HG02973 (cell line): ENCODE measurements around the gene INA.
"Not testable (repeated sequence)": the region's sequence is repeated elsewhere in the genome, so short reads cannot be mapped to it uniquely, and the experiment has no call there.

Experiments used
- ATAC-seq: cut with Tn5 transposase; IDR thresholded peaks from one replicate; pipeline ENCODE4 v1.9.1; 2021; ENCODE audit warnings: moderate library complexity; ENCODE audit not compliant: unreplicated experiment

The INA gene

GRCh38 chr10:103276896-103277712 is at the start of gene INA:
Gene INA, plus strand, starts transcription at chr10:103277138. Its CDS starts 74 bp downstream, at chr10:103277212.
- ATAC-seq, result no peak

- ATAC-seq, result no peak
Observed at GRCh38 chr10:103227416-103227815, 49.5 kb upstream of the INA start.

GRCh38 chr10:103231047-103231551 is 45.8 kb upstream of the INA start:
- no peak for ATAC-seq

GRCh38 chr10:103232131-103232673 is 44.7 kb upstream of the INA start:
- ATAC-seq, result no peak

GRCh38 chr10:103232772-103233488 is 44.0 kb upstream of the INA start:
- no peak for ATAC-seq

GRCh38 chr10:103235775-103236174 is 41.2 kb upstream of the INA start:
- ATAC-seq, result no peak

- no peak for ATAC-seq
Observed at GRCh38 chr10:103238506-103239252, 38.3 kb upstream of the INA start.

GRCh38 chr10:103241262-103242011 is 35.5 kb upstream of the INA start:
- no peak for ATAC-seq

GRCh38 chr10:103244666-103245271 is 32.2 kb upstream of the INA start:
- no peak for ATAC-seq

GRCh38 chr10:103245587-103245986 is 31.4 kb upstream of the INA start, which contains the start of gene RPEL1:
Gene RPEL1, plus strand, starts transcription at chr10:103245887. Its CDS starts 110 bp downstream, at chr10:103245997.
- ATAC-seq, result not testable (repeated sequence)

GRCh38 chr10:103246324-103246723 is 30.6 kb upstream of the INA start:
- ATAC-seq, result no peak

GRCh38 chr10:103254113-103254512 is 22.8 kb upstream of the INA start:
- no peak for ATAC-seq

- ATAC-seq, result no peak
Observed at GRCh38 chr10:103254538-103255325, 22.2 kb upstream of the INA start.

- ATAC-seq, result no peak
Observed at GRCh38 chr10:103256613-103257012, 20.3 kb upstream of the INA start.

GRCh38 chr10:103257812-103258211 is 19.1 kb upstream of the INA start:
- no peak for ATAC-seq

- ATAC-seq, result not testable (repeated sequence)
Observed at GRCh38 chr10:103258928-103259327, 18.0 kb upstream of the INA start.

- ATAC-seq, result no peak
Observed at GRCh38 chr10:103259989-103260388, 16.9 kb upstream of the INA start.

- no peak for ATAC-seq
Observed at GRCh38 chr10:103262229-103262628, 14.7 kb upstream of the INA start.
